HepG2 (cell line): ENCODE results near the gene FLOT2. TPM values are rescaled to one million over a fixed set of nuclear protein-coding genes. Genes with fewer than 3 reads are reported as not detected.

Experiments
- CEBPG ChIP-seq: IDR thresholded peaks from 2 replicates; pipeline ENCODE4 v1.6.1; 2016
- ZBTB3 ChIP-seq: sonication (generic); formaldehyde crosslinking; IDR thresholded peaks from 2 replicates; pipeline ENCODE4 v1.4.0; 2020; ENCODE audit warnings: low read depth, mild to moderate bottlenecking, moderate library complexity, missing genetic modification reagents, borderline replicate concordance
- ZNF557 ChIP-seq: sonication (generic); formaldehyde crosslinking; IDR thresholded peaks from 2 replicates; pipeline ENCODE4 v1.4.0; 2020; ENCODE audit warnings: missing genetic modification reagents
- polyA plus RNA-seq, 8 experiments: library from polyadenylated mRNA; depleted of rRNA in 3 of 8; stranded (reverse) in 7 of 8; unstranded in 1 of 8; fragments of >200 nt; fragmentation: Illumina TruSeq in 4 of 8; extraction: Trizol in 4 of 8; gene quantifications; 2 replicates each; pipeline versions ENCODE4 v1.2.1 to v1.2.3, GENCODE V29; 2011 to 2016; ENCODE audit warnings: low read depth in 4 of 8, missing spikeins in 1 of 8, mixed read lengths in 1 of 8; ENCODE audit not compliant: insufficient read depth in 1 of 8
- total RNA-seq, 5 experiments: library from RNA; depleted of rRNA; stranded (reverse); fragments of >200 nt; fragmentation: Illumina TruSeq; extraction: Trizol; gene quantifications; 2 replicates each; pipeline ENCODE4 v1.2.3, GENCODE V29; 2016; ENCODE audit warnings: low read depth in 1 of 5
- TF ChIP-seq, protein P1 (sequence below), 2 experiments: fragments of 450-650 bp in 1 of 2; sonication (generic) in 1 of 2; formaldehyde crosslinking in 1 of 2; IDR thresholded peaks; 2 replicates each; pipeline versions ENCODE4 v1.6.1 to v1.8.0; 2016 to 2022; ENCODE audit warnings: antibody characterized with exemption in 1 of 2, mild to moderate bottlenecking in 1 of 2, missing genetic modification reagents in 1 of 2
- TF ChIP-seq, protein P2 (sequence below): sonication (generic); formaldehyde crosslinking; IDR thresholded peaks from one replicate; pipeline ENCODE4 v1.5.1; 2020; ENCODE audit warnings: mild to moderate bottlenecking, missing genetic modification reagents; ENCODE audit errors: not compliant biosample characterization

Gene FLOT2
- total and polyA plus RNA-seq, 2 of the 13 experiments (the other 11 are each of a cell fraction or from before 2014, with no cell fraction given), result 54.3 to 54.5 TPM

DNA sequence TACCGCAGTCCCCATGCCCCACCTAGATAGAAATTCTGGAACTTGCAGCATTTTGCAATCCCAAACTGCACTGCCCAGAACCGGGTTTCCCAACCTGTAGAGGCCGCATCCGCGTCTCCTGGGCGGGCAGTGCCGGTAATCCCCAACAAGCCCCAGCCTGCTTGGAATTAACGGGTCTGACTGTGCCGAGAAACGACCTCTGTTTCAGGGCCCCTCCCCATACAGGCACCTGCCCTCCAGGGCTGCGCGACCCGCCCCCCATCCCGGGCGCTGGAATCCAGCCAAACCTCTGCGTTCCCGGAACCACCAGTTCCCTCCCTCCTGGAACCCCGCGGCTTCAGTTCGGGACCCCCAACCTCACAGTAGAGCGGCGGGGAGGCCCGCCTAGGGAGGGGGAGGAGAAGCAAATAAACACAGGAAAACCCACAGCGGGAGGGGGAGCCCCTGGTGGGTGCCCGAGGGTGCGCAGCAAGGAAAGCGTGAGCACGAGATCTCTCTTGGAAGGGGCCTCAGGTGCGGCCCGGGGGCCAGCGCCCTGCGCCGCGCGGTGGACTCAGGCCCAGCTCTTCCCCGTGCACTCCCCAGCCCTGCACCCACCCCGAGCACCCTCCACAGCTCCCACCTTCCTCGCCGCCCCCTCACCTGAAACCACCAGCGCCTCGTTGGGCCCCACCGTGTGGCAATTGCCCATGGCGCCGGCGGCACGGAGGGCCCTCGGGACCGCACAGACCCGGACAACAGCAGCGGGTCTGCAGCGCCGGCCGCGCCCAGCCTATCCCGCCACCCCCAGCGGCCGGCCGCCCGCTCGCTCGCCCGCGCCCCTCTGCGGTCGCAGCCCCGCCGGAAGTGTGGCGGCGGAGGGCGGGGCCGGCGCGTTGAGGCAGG is at the start of gene FLOT2 (continued):
- TF ChIP-seq ZBTB3, result no peak
- TF ChIP-seq, protein P1, sequence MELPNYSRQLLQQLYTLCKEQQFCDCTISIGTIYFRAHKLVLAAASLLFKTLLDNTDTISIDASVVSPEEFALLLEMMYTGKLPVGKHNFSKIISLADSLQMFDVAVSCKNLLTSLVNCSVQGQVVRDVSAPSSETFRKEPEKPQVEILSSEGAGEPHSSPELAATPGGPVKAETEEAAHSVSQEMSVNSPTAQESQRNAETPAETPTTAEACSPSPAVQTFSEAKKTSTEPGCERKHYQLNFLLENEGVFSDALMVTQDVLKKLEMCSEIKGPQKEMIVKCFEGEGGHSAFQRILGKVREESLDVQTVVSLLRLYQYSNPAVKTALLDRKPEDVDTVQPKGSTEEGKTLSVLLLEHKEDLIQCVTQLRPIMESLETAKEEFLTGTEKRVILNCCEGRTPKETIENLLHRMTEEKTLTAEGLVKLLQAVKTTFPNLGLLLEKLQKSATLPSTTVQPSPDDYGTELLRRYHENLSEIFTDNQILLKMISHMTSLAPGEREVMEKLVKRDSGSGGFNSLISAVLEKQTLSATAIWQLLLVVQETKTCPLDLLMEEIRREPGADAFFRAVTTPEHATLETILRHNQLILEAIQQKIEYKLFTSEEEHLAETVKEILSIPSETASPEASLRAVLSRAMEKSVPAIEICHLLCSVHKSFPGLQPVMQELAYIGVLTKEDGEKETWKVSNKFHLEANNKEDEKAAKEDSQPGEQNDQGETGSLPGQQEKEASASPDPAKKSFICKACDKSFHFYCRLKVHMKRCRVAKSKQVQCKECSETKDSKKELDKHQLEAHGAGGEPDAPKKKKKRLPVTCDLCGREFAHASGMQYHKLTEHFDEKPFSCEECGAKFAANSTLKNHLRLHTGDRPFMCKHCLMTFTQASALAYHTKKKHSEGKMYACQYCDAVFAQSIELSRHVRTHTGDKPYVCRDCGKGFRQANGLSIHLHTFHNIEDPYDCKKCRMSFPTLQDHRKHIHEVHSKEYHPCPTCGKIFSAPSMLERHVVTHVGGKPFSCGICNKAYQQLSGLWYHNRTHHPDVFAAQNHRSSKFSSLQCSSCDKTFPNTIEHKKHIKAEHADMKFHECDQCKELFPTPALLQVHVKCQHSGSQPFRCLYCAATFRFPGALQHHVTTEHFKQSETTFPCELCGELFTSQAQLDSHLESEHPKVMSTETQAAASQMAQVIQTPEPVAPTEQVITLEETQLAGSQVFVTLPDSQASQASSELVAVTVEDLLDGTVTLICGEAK (IDR thresholded peaks at IDR 0.05), result no peak
- TF ChIP-seq, protein P1 (CRISPR knock-in tag; IDR thresholded peaks at IDR 0.05), result peak; percentile 56; the same call in 1 of the 2 replicates
- TF ChIP-seq ZNF557 (CRISPR knock-in tag), result no peak
- peak; percentile 34; the same call in 1 of the 2 replicates for TF ChIP-seq CEBPG (CRISPR knock-in tag)
- TF ChIP-seq, protein P2, sequence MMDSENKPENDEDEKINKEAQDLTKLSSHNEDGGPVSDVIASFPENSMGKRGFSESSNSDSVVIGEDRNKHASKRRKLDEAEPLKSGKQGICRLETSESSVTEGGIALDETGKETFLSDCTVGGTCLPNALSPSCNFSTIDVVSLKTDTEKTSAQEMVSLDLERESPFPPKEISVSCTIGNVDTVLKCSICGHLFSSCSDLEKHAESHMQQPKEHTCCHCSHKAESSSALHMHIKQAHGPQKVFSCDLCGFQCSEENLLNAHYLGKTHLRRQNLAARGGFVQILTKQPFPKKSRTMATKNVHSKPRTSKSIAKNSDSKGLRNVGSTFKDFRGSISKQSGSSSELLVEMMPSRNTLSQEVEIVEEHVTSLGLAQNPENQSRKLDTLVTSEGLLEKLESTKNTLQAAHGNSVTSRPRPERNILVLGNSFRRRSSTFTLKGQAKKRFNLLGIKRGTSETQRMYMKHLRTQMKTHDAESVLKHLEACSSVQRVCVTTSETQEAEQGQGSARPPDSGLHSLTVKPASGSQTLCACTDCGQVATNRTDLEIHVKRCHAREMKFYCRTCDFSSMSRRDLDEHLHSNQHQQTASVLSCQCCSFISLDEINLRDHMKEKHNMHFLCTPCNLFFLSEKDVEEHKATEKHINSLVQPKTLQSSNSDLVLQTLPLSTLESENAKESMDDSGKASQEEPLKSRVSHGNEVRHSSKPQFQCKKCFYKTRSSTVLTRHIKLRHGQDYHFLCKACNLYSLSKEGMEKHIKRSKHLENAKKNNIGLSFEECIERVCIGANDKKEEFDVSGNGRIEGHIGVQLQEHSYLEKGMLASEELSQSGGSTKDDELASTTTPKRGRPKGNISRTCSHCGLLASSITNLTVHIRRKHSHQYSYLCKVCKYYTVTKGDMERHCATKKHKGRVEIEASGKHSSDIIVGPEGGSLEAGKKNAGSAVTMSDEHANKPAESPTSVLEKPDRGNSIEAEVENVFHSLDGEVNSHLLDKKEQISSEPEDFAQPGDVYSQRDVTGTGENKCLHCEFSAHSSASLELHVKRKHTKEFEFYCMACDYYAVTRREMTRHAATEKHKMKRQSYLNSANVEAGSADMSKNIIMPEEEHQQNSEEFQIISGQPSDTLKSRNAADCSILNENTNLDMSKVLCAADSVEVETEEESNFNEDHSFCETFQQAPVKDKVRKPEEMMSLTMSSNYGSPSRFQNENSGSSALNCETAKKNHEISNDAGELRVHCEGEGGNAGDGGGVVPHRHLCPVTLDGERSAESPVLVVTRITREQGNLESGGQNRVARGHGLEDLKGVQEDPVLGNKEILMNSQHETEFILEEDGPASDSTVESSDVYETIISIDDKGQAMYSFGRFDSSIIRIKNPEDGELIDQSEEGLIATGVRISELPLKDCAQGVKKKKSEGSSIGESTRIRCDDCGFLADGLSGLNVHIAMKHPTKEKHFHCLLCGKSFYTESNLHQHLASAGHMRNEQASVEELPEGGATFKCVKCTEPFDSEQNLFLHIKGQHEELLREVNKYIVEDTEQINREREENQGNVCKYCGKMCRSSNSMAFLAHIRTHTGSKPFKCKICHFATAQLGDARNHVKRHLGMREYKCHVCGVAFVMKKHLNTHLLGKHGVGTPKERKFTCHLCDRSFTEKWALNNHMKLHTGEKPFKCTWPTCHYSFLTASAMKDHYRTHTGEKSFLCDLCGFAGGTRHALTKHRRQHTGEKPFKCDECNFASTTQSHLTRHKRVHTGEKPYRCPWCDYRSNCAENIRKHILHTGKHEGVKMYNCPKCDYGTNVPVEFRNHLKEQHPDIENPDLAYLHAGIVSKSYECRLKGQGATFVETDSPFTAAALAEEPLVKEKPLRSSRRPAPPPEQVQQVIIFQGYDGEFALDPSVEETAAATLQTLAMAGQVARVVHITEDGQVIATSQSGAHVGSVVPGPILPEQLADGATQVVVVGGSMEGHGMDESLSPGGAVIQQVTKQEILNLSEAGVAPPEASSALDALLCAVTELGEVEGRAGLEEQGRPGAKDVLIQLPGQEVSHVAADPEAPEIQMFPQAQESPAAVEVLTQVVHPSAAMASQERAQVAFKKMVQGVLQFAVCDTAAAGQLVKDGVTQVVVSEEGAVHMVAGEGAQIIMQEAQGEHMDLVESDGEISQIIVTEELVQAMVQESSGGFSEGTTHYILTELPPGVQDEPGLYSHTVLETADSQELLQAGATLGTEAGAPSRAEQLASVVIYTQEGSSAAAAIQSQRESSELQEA (CRISPR knock-in tag), result peak; percentile 75
